HepG2 (cell line): ENCODE measurements around the gene GRHL1. TPM values are rescaled to one million over a fixed set of nuclear protein-coding genes. Genes with fewer than 3 reads are reported as not detected.

Experiments used
- HOXA7 ChIP-seq: sonication (generic); formaldehyde crosslinking; IDR thresholded peaks from 2 replicates; pipeline ENCODE4 v1.8.1; 2022; ENCODE audit warnings: mild to moderate bottlenecking, missing genetic modification reagents, moderate library complexity
- MED1 ChIP-seq: sonication (generic); formaldehyde crosslinking; IDR thresholded peaks from 2 replicates; pipeline ENCODE4 v1.4.0; 2020; ENCODE audit warnings: missing genetic modification reagents
- NR3C1 ChIP-seq: sonication (generic); formaldehyde crosslinking; IDR thresholded peaks from 2 replicates; pipeline ENCODE4 v1.4.0; 2020; ENCODE audit warnings: missing genetic modification reagents
- SMAD1 ChIP-seq: sonication (generic); formaldehyde crosslinking; IDR thresholded peaks from 2 replicates; pipeline ENCODE4 v1.4.0; 2020; ENCODE audit warnings: missing genetic modification reagents, low read depth, mild to moderate bottlenecking, borderline replicate concordance
- ZNF224 ChIP-seq: sonication (generic); formaldehyde crosslinking; IDR thresholded peaks from 2 replicates; pipeline ENCODE4 v1.5.0; 2020; ENCODE audit warnings: mild to moderate bottlenecking, missing genetic modification reagents
- ZNF292 ChIP-seq: sonication (generic); formaldehyde crosslinking; IDR thresholded peaks from 2 replicates; pipeline ENCODE4 v1.8.1; 2022; ENCODE audit warnings: mild to moderate bottlenecking, low read depth, missing genetic modification reagents, borderline replicate concordance
- ZNF296 ChIP-seq: sonication (generic); formaldehyde crosslinking; conservative IDR thresholded peaks from 2 replicates; pipeline ENCODE4 v1.5.0; 2020; ENCODE audit warnings: mild to moderate bottlenecking, missing genetic modification reagents
- ZNF326 ChIP-seq: sonication (generic); formaldehyde crosslinking; IDR thresholded peaks from 2 replicates; pipeline ENCODE4 v1.4.0; 2020; ENCODE audit warnings: missing genetic modification reagents, borderline replicate concordance
- ZNF670 ChIP-seq: sonication (generic); formaldehyde crosslinking; IDR thresholded peaks from 2 replicates; pipeline ENCODE4 v1.8.0; 2022; ENCODE audit warnings: mild to moderate bottlenecking, missing genetic modification reagents, borderline replicate concordance
- ZSCAN22 ChIP-seq: sonication (generic); formaldehyde crosslinking; IDR thresholded peaks from 2 replicates; pipeline ENCODE4 v1.4.0; 2020; ENCODE audit warnings: mild to moderate bottlenecking, missing genetic modification reagents
- polyA plus RNA-seq, 8 experiments: library from polyadenylated mRNA; depleted of rRNA in 3 of 8; stranded (reverse) in 7 of 8; unstranded in 1 of 8; fragments of >200 nt; fragmentation: Illumina TruSeq in 4 of 8; extraction: Trizol in 4 of 8; gene quantifications; 2 replicates each; pipeline versions ENCODE4 v1.2.1 to v1.2.3, GENCODE V29; 2011 to 2016; ENCODE audit warnings: low read depth in 4 of 8, missing spikeins in 1 of 8, mixed read lengths in 1 of 8; ENCODE audit not compliant: insufficient read depth in 1 of 8
- total RNA-seq, 5 experiments: library from RNA; depleted of rRNA; stranded (reverse); fragments of >200 nt; fragmentation: Illumina TruSeq; extraction: Trizol; gene quantifications; 2 replicates each; pipeline ENCODE4 v1.2.3, GENCODE V29; 2016; ENCODE audit warnings: low read depth in 1 of 5
- TF ChIP-seq, protein P1 (sequence below): sonication (generic); formaldehyde crosslinking; IDR thresholded peaks from 2 replicates; pipeline ENCODE4 v1.4.0; 2020; ENCODE audit warnings: mild to moderate bottlenecking, missing genetic modification reagents
- TF ChIP-seq, protein P2 (sequence below): sonication (generic); formaldehyde crosslinking; IDR thresholded peaks from 2 replicates; pipeline ENCODE4 v1.5.0; 2020; ENCODE audit warnings: mild to moderate bottlenecking, missing genetic modification reagents, moderate library complexity

GRHL1 gene
- total and polyA plus RNA-seq, 2 of the 13 experiments (the other 11 are each of a cell fraction or from before 2014, with no cell fraction given), result 9.3 to 12.0 TPM

DNA sequence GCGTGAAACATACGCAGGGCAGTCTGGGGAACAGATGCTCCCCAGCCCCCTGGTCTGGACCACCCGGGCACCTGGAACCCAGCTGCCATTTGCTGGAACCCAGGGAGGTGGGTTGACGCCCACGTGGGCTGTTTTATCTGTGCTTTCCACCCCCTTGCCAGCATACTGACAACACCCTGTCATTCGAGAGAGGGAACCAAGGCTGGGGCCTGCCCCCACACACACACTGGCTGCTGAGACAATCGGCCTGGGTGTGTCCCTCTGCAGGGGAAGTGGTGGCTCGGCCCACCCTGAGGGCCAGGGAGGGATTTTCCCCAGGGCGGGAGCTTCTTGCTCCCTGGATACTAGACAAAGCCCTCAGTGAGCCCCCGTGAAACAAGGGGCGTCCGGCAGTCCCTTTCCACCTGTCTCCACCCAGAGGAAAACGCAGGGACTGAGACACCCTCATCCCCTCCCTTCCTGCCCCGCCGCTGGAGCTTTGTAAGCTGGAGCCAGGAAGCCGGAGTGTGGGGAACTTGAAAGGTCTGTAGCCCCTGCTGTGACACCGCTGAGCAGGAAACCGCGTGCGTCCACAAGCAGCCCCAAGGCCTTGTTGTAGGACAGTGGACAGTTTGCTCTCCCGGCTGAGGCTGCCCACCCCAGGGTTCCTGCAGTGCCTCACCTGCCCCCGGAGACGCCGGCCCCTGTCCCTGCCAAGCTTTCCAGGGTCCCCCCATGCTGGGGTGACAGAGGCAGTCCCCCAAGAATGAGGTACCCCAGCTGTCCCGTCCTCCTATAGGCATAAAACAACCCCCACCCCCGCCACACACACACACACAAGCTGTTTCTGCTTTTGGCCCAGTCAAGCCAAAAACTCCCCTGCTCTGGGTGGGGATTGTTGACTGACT lies 77.7 kb downstream of the GRHL1 start (continued):
- TF ChIP-seq, protein P1, sequence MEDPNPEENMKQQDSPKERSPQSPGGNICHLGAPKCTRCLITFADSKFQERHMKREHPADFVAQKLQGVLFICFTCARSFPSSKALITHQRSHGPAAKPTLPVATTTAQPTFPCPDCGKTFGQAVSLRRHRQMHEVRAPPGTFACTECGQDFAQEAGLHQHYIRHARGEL (CRISPR knock-in tag), result 0 out of 2 replicates have a peak, but pooled peaks have one; percentile 30
- TF ChIP-seq ZSCAN22 (CRISPR knock-in tag), result no peak
- no peak for TF ChIP-seq NR3C1 (CRISPR knock-in tag)
- no peak for TF ChIP-seq ZNF224 (CRISPR knock-in tag)
- TF ChIP-seq, protein P2, sequence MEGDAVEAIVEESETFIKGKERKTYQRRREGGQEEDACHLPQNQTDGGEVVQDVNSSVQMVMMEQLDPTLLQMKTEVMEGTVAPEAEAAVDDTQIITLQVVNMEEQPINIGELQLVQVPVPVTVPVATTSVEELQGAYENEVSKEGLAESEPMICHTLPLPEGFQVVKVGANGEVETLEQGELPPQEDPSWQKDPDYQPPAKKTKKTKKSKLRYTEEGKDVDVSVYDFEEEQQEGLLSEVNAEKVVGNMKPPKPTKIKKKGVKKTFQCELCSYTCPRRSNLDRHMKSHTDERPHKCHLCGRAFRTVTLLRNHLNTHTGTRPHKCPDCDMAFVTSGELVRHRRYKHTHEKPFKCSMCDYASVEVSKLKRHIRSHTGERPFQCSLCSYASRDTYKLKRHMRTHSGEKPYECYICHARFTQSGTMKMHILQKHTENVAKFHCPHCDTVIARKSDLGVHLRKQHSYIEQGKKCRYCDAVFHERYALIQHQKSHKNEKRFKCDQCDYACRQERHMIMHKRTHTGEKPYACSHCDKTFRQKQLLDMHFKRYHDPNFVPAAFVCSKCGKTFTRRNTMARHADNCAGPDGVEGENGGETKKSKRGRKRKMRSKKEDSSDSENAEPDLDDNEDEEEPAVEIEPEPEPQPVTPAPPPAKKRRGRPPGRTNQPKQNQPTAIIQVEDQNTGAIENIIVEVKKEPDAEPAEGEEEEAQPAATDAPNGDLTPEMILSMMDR (CRISPR knock-in tag), result 0 out of 2 replicates have a peak, but pooled peaks have one; percentile 3
- TF ChIP-seq ZNF326 (CRISPR knock-in tag), result no peak
- TF ChIP-seq ZNF292 (CRISPR knock-in tag), result 0 out of 2 replicates have a peak, but pooled peaks have one; percentile 18
- TF ChIP-seq ZNF670 (CRISPR knock-in tag), result no peak
- TF ChIP-seq MED1 (CRISPR knock-in tag), result 0 out of 2 replicates have a peak, but pooled peaks have one; percentile 9
- TF ChIP-seq SMAD1 (CRISPR knock-in tag), result no peak
- TF ChIP-seq HOXA7 (CRISPR knock-in tag), result no peak
- 0 out of 2 replicates have a peak, but pooled peaks have one; percentile 39 for TF ChIP-seq ZNF296 (CRISPR knock-in tag)
